ENCODE measurements around the gene CPSF4.

CPSF4 gene

GRCh38 chr7:99398891-99399445 is 39.8 kb upstream of the CPSF4 start:
- DNase-seq = no peak
- H3K4me3 ChIP-seq (ENCODE audit: low read depth, low read length) = no peak overlapping the region
- TF ChIP-seq CTCF (IDR thresholded peaks at IDR 0.05; ENCODE audit: low read depth, low read length) = no peak
- H3K27me3 ChIP-seq (ENCODE audit: insufficient read depth, low read depth, severe bottlenecking) = no peaks in the 10 kb centered on the region
- no peaks in the 10 kb centered on the region for H3K9me3 ChIP-seq (ENCODE audit: severe bottlenecking)
- H3K27ac ChIP-seq = no peak overlapping the region
- H3K36me3 ChIP-seq = peaks cover 85% of the 10 kb centered on the region

- no peaks in the 10 kb centered on the region for H3K27me3 ChIP-seq (ENCODE audit: insufficient read depth, low read depth, severe bottlenecking)
- no peak for TF ChIP-seq CTCF (IDR thresholded peaks at IDR 0.05; ENCODE audit: low read depth, low read length)
- DNase-seq = no peak
- H3K4me3 ChIP-seq (ENCODE audit: low read depth, low read length) = no peak overlapping the region
- H3K36me3 ChIP-seq = peaks cover 87% of the 10 kb centered on the region
- no peak overlapping the region for H3K27ac ChIP-seq
- no peaks in the 10 kb centered on the region for H3K9me3 ChIP-seq (ENCODE audit: severe bottlenecking)
These were observed 39.1 kb upstream of the CPSF4 start for GRCh38 chr7:99399597-99399996.

GRCh38 chr7:99402854-99403253 is 35.9 kb upstream of the CPSF4 start:
- TF ChIP-seq CTCF (IDR thresholded peaks at IDR 0.05; ENCODE audit: low read depth, low read length) = no peak

GRCh38 chr7:99403764-99404163 is 35.0 kb upstream of the CPSF4 start:
- no peak for DNase-seq
- no peak for TF ChIP-seq CTCF (IDR thresholded peaks at IDR 0.05; ENCODE audit: low read depth, low read length)

More at GRCh38 chr7:99402854-99403253, 35.9 kb upstream of the CPSF4 start:
- no peak overlapping the region for H3K27ac ChIP-seq
- peaks cover 80% of the 10 kb centered on the region for H3K36me3 ChIP-seq
- H3K27me3 ChIP-seq (ENCODE audit: insufficient read depth, low read depth, severe bottlenecking) = no peaks in the 10 kb centered on the region
- H3K9me3 ChIP-seq (ENCODE audit: severe bottlenecking) = no peaks in the 10 kb centered on the region
- no peak for DNase-seq
- H3K4me3 ChIP-seq (ENCODE audit: low read depth, low read length) = no peak overlapping the region

GRCh38 chr7:99404235-99404976 is 34.3 kb upstream of the CPSF4 start:
- TF ChIP-seq CTCF (IDR thresholded peaks at IDR 0.05; ENCODE audit: low read depth, low read length) = no peak
- Histone ChIP-seq H3K9me3 (ENCODE audit: severe bottlenecking) (no peaks in the 10 kb centered on the region), H3K27me3 (ENCODE audit: insufficient read depth, low read depth, severe bottlenecking) (no peaks in the 10 kb centered on the region), H3K27ac (no peak overlapping the region), H3K4me3 (ENCODE audit: low read depth, low read length) (no peak overlapping the region), H3K36me3 (peaks cover 69% of the 10 kb centered on the region)
- no peak for DNase-seq

More at GRCh38 chr7:99403764-99404163, 35.0 kb upstream of the CPSF4 start:
- H3K9me3 ChIP-seq (ENCODE audit: severe bottlenecking) = no peaks in the 10 kb centered on the region
- no peaks in the 10 kb centered on the region for H3K27me3 ChIP-seq (ENCODE audit: insufficient read depth, low read depth, severe bottlenecking)
- no peak overlapping the region for H3K27ac ChIP-seq
- no peak overlapping the region for H3K4me3 ChIP-seq (ENCODE audit: low read depth, low read length)
- peaks cover 75% of the 10 kb centered on the region for H3K36me3 ChIP-seq

Data from WERI-Rb-1 (cell line).